Measurements from ENCODE around the gene ENOPH1. TPM values are rescaled to one million over a fixed set of nuclear protein-coding genes. Genes with fewer than 3 reads are reported as not detected.

ENOPH1 gene
- total RNA-seq, 2 experiments from 2014 or later = 78.9 to 83.5 TPM

- POLR2A ChIA-PET = interaction anchor here (0.8 to 4.6 kb wide), 14 partner anchors 10 to 66 kb away, joined by 3 to 51 read pairs (median 3); partner anchors contain the start of gene HNRNPD
- peak overlapping the region; percentile 52 for H3K27ac Mint-ChIP-seq
Measured at GRCh38 chr4:82423245-82424054, 6.9 kb upstream of the ENOPH1 start.

GRCh38 chr4:82425478-82425877 is 4.9 kb upstream of the ENOPH1 start:
- ChIA-PET CTCF (interaction anchor here (1.3 kb wide), 1 partner anchor 47 kb away, joined by 3 read pairs; no protein-coding TSS in a partner anchor), POLR2A (interaction anchor here (0.6 to 4.6 kb wide), 4 partner anchors 26 to 59 kb away, joined by 3 to 51 read pairs (median 28); partner anchors contain the start of gene HNRNPD)
- Mint-ChIP-seq H3K27ac (peak overlapping the region; percentile 46), H3K4me3 (peak overlapping the region; percentile 97), H3K27me3 (no peaks in the 10 kb centered on the region), H3K4me1 (ENCODE audit: low read depth) (peaks cover 44% of the 10 kb centered on the region), H3K9me3 (no peaks in the 10 kb centered on the region), H3K36me3 (ENCODE audit: low read depth) (peaks cover 72% of the 10 kb centered on the region)
- ATAC-seq = no peak
- intact Hi-C loops (cut with micrococcal nuclease) = loop anchor here (10.0 kb wide), 1 partner anchor 469 kb away; the partner anchor contains the start of gene SEC31A
- DNase-seq = no peak
- no peak for TF ChIP-seq CTCF (IDR thresholded peaks at IDR 0.05)

More at GRCh38 chr4:82423245-82424054, 6.9 kb upstream of the ENOPH1 start:
- peaks cover 63% of the 10 kb centered on the region for H3K36me3 Mint-ChIP-seq (ENCODE audit: low read depth)
- CTCF ChIA-PET = interaction anchor here (1.0 to 1.5 kb wide), 2 partner anchors 57 to 64 kb away, joined by 4 read pairs; no protein-coding TSS in a partner anchor
- no peak for DNase-seq
- no peak overlapping the region for H3K4me3 Mint-ChIP-seq
- H3K4me1 Mint-ChIP-seq (ENCODE audit: low read depth) = peaks cover 44% of the 10 kb centered on the region
- intact Hi-C loops (cut with micrococcal nuclease) = loop anchor here (2.0 to 10.0 kb wide), 2 partner anchors 49 to 471 kb away; partner anchors contain the start of gene SEC31A
- TF ChIP-seq CTCF (IDR thresholded peaks at IDR 0.05) = no peak
- H3K27me3 Mint-ChIP-seq = no peaks in the 10 kb centered on the region
- H3K9me3 Mint-ChIP-seq = no peaks in the 10 kb centered on the region
- peak; percentile 46 for ATAC-seq

GRCh38 chr4:82428526-82428968 is 1.8 kb upstream of the ENOPH1 start:
- no peak for ATAC-seq
- Mint-ChIP-seq H3K4me3 (peak overlapping the region; percentile 97), H3K36me3 (ENCODE audit: low read depth) (peaks cover 80% of the 10 kb centered on the region), H3K9me3 (no peaks in the 10 kb centered on the region), H3K27ac (peak overlapping the region; percentile 99), H3K27me3 (no peaks in the 10 kb centered on the region), H3K4me1 (ENCODE audit: low read depth) (peaks cover 50% of the 10 kb centered on the region)
- DNase-seq = no peak
- CTCF ChIA-PET = interaction anchor here (0.8 to 2.1 kb wide), 16 partner anchors 9 to 310 kb away, joined by 3 to 12 read pairs (median 6); partner anchors contain the start of gene HNRNPD
- POLR2A ChIA-PET = interaction anchor here (0.9 to 8.1 kb wide), 19 partner anchors 9 to 681 kb away, joined by 3 to 193 read pairs (median 5); partner anchors contain the start of gene HNRNPD
- no peak for TF ChIP-seq CTCF (IDR thresholded peaks at IDR 0.05)
- intact Hi-C loops (cut with micrococcal nuclease) = loop anchor here (10.0 kb wide), 1 partner anchor 466 kb away; the partner anchor contains the start of gene SEC31A

GRCh38 chr4:82428969-82429727 is 1.2 kb upstream of the ENOPH1 start:
- H3K27me3 Mint-ChIP-seq = no peaks in the 10 kb centered on the region
- peak; percentile 89 for TF ChIP-seq CTCF (IDR thresholded peaks at IDR 0.05)
- peak overlapping the region; percentile 97 for H3K4me3 Mint-ChIP-seq
- H3K27ac Mint-ChIP-seq = peak overlapping the region; percentile 99
- ATAC-seq = peak; percentile 61
- peak; percentile 90 for DNase-seq
- ChIA-PET POLR2A (interaction anchor here (0.7 to 8.1 kb wide), 20 partner anchors 9 to 681 kb away, joined by 3 to 193 read pairs (median 5); partner anchors contain the start of genes HNRNPD and THAP9), CTCF (interaction anchor here (0.6 to 2.1 kb wide), 14 partner anchors 8 to 144 kb away, joined by 3 to 12 read pairs (median 6); partner anchors contain the start of gene HNRNPD)
- intact Hi-C loops (cut with micrococcal nuclease) = loop anchor here (10.0 kb wide), 1 partner anchor 466 kb away; the partner anchor contains the start of gene SEC31A
- peaks cover 79% of the 10 kb centered on the region for H3K36me3 Mint-ChIP-seq (ENCODE audit: low read depth)
- H3K4me1 Mint-ChIP-seq (ENCODE audit: low read depth) = peaks cover 53% of the 10 kb centered on the region
- H3K9me3 Mint-ChIP-seq = no peaks in the 10 kb centered on the region
